ENCODE data around the gene LAMC1.

Gene LAMC1

GRCh38 chr1:183106166-183106565 lies 82.9 kb downstream of the LAMC1 start:
- DNase-seq (ENCODE audit: insufficient read length, low spot score), result no peak
- TF ChIP-seq POLR2AphosphoS5 (IDR thresholded peaks at IDR 0.05; ENCODE audit: low read depth, low read length), result no peak
- no peak for FAIRE-seq

DNA sequence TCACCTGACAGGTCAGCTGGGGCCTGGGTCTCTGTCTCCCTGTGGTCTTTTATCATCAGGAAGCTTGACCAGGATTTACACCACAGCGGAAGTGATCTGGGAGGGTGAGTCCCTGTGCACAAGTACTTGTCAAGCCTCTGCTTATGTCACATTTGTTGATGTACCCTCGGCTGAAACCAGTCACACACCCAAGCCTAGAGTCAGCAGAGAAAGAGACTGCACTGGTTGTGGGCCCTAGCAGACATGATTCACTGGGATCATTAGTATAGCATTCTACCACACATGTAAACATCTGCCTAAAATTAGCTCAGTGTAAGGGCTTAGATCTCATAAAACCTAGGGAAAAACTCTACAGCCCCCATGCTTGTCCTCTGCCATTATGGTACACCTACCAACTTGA lies 83.5 kb downstream of the LAMC1 start:
- DNase-seq (ENCODE audit: insufficient read length, low spot score) (no peak), FAIRE-seq (no peak)
- TF ChIP-seq SPI1 (IDR thresholded peaks at IDR 0.05; ENCODE audit: low read depth, low read length), result no peak
- TF ChIP-seq POU2F2 (IDR thresholded peaks at IDR 0.05; ENCODE audit: low read depth, low read length), result no peak
- TF ChIP-seq PAX5 (IDR thresholded peaks at IDR 0.05; ENCODE audit: insufficient read depth, low read length, severe bottlenecking), result no peak
- TF ChIP-seq POLR2A (IDR thresholded peaks at IDR 0.05; ENCODE audit: low read depth, low read length), result no peak
- TF ChIP-seq TAF1 (IDR thresholded peaks at IDR 0.05; ENCODE audit: low read depth, low read length), result no peak
- no peak for TF ChIP-seq POLR2AphosphoS5 (IDR thresholded peaks at IDR 0.05; ENCODE audit: low read depth, low read length)

DNA sequence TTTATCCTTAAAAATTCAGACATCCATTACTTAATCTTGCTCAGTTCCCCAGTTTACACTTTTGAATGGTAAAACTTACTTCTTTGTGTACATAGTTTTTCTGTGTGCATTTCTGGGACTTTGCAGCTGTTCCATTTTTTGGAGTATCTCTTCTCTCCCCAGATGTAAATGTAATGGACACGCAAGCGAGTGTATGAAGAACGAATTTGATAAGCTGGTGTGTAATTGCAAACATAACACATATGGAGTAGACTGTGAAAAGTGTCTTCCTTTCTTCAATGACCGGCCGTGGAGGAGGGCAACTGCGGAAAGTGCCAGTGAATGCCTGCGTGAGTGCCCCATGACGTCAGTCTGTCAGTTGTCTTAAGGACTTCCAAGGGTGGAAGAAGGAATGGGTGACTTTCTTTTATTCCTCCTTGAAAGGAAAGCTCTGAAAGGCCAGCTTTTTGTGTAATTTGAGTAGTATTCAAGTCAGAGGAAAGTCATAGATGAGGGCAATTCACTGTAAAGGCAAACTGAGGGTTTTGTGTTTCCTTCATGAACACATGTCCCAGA lies 87.2 kb downstream of the LAMC1 start:
- no peak for DNase-seq (ENCODE audit: insufficient read length, low spot score)
- TF ChIP-seq POLR2A (IDR thresholded peaks at IDR 0.05; ENCODE audit: low read depth, low read length) (no peak), POU2F2 (IDR thresholded peaks at IDR 0.05; ENCODE audit: low read depth, low read length) (no peak), POLR2AphosphoS5 (IDR thresholded peaks at IDR 0.05; ENCODE audit: low read depth, low read length) (no peak), SPI1 (IDR thresholded peaks at IDR 0.05; ENCODE audit: low read depth, low read length) (no peak), PAX5 (IDR thresholded peaks at IDR 0.05; ENCODE audit: insufficient read depth, low read length, severe bottlenecking) (no peak), TAF1 (IDR thresholded peaks at IDR 0.05; ENCODE audit: low read depth, low read length) (no peak)
- FAIRE-seq, result no peak

DNA sequence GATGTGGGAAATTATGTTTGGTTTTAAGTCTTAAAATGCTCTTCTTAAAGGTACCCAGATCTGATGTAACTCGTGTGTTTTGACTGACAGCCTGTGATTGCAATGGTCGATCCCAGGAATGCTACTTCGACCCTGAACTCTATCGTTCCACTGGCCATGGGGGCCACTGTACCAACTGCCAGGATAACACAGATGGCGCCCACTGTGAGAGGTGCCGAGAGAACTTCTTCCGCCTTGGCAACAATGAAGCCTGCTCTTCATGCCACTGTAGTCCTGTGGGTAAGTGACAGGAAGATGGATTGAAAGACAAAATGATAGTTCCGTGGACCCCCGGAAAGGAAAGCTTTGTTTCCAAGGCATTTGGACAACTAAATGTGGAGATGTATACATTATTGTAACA lies 91.2 kb downstream of the LAMC1 start:
- DNase-seq (ENCODE audit: insufficient read length, low spot score), result no peak
- no peak for TF ChIP-seq POLR2AphosphoS5 (IDR thresholded peaks at IDR 0.05; ENCODE audit: low read depth, low read length)
- no peak for FAIRE-seq

GRCh38 chr1:183116416-183116815 lies 93.2 kb downstream of the LAMC1 start:
- TF ChIP-seq POLR2AphosphoS5 (IDR thresholded peaks at IDR 0.05; ENCODE audit: low read depth, low read length), result no peak
- no peak for TF ChIP-seq POU2F2 (IDR thresholded peaks at IDR 0.05; ENCODE audit: low read depth, low read length)
- TF ChIP-seq PAX5 (IDR thresholded peaks at IDR 0.05; ENCODE audit: insufficient read depth, low read length, severe bottlenecking), result no peak
- FAIRE-seq (no peak), DNase-seq (ENCODE audit: insufficient read length, low spot score) (no peak)

DNA sequence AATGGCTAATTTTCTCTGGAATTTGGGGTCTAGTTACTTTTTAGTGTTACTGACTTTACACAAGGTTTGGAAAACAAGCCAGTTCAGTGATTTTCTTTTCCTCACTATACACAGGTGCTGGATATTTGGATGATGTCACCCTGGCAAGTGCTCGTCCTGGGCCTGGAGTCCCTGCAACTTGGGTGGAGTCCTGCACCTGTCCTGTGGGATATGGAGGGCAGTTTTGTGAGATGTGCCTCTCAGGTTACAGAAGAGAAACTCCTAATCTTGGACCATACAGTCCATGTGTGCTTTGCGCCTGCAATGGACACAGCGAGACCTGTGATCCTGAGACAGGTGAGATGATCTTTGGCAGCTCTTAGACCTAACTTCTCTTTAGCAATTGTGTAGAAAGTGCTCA lies 98.4 kb downstream of the LAMC1 start:
- no peak for DNase-seq (ENCODE audit: insufficient read length, low spot score)
- no peak for TF ChIP-seq POU2F2 (IDR thresholded peaks at IDR 0.05; ENCODE audit: low read depth, low read length)
- no peak for TF ChIP-seq POLR2AphosphoS5 (IDR thresholded peaks at IDR 0.05; ENCODE audit: low read depth, low read length)
- no peak for TF ChIP-seq SPI1 (IDR thresholded peaks at IDR 0.05; ENCODE audit: low read depth, low read length)
- no peak for TF ChIP-seq TAF1 (IDR thresholded peaks at IDR 0.05; ENCODE audit: low read depth, low read length)
- no peak for TF ChIP-seq PAX5 (IDR thresholded peaks at IDR 0.05; ENCODE audit: insufficient read depth, low read length, severe bottlenecking)
- no peak for TF ChIP-seq POLR2A (IDR thresholded peaks at IDR 0.05; ENCODE audit: low read depth, low read length)
- FAIRE-seq, result no peak

DNA sequence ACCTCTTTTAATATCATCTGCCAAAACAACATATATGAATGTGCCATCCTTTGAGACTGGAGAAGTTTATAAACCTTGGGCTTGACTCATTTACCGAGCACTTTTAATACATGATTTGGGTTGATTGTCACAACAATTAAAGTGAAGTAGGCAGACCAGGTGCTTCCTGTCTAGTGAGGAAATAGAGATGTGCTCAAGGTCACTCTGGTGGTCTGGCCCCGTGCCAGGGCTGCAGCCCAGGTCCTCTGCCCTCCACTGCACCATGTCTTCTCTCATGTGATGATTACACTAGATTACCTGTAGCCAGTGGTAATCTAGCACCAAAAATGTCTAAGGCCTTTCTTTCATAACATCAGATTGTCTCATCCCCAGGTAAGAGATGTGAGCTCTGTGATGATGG lies 101.0 kb downstream of the LAMC1 start:
- no peak for TF ChIP-seq POLR2AphosphoS5 (IDR thresholded peaks at IDR 0.05; ENCODE audit: low read depth, low read length)
- TF ChIP-seq POLR2A (IDR thresholded peaks at IDR 0.05; ENCODE audit: low read depth, low read length), result no peak
- TF ChIP-seq PAX5 (IDR thresholded peaks at IDR 0.05; ENCODE audit: insufficient read depth, low read length, severe bottlenecking), result no peak
- no peak for TF ChIP-seq TAF1 (IDR thresholded peaks at IDR 0.05; ENCODE audit: low read depth, low read length)
- no peak for TF ChIP-seq POU2F2 (IDR thresholded peaks at IDR 0.05; ENCODE audit: low read depth, low read length)
- no peak for TF ChIP-seq SPI1 (IDR thresholded peaks at IDR 0.05; ENCODE audit: low read depth, low read length)
- no peak for FAIRE-seq
- DNase-seq (ENCODE audit: insufficient read length, low spot score), result no peak

DNA sequence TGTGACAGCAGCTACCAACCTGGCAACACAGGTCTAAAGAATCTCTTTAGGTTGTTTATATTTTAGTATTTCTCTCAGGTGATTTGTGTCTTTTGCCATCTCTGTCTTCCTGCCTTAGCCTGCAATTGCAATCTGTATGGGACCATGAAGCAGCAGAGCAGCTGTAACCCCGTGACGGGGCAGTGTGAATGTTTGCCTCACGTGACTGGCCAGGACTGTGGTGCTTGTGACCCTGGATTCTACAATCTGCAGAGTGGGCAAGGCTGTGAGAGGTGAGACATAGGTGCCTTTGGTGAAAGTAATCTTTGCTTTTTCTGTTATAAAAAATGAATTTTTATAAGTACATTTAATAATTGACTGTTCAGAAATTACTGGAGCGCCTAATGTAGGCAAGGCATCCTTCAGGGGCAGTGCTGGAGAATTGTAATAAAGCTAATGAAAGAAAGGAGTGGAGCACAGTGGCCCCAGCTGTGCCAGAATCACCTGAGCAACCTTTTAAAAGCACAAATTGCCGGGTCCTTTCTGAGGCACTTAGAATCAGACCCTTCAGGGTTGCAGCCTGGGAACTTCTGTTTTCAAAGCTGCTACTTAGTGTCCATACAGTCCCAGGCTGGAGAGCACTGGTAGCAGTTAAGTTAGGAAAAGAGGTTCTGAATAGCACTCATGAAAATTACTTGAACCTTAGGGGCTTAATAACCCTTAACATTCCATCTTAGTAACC lies 102.2 kb downstream of the LAMC1 start:
- DNase-seq (ENCODE audit: insufficient read length, low spot score) (no peak), FAIRE-seq (no peak)
- TF ChIP-seq SPI1 (IDR thresholded peaks at IDR 0.05; ENCODE audit: low read depth, low read length) (no peak), POLR2A (IDR thresholded peaks at IDR 0.05; ENCODE audit: low read depth, low read length) (no peak), POLR2AphosphoS5 (IDR thresholded peaks at IDR 0.05; ENCODE audit: low read depth, low read length) (no peak), TAF1 (IDR thresholded peaks at IDR 0.05; ENCODE audit: low read depth, low read length) (no peak), POU2F2 (IDR thresholded peaks at IDR 0.05; ENCODE audit: low read depth, low read length) (no peak), PAX5 (IDR thresholded peaks at IDR 0.05; ENCODE audit: insufficient read depth, low read length, severe bottlenecking) (no peak)

DNA sequence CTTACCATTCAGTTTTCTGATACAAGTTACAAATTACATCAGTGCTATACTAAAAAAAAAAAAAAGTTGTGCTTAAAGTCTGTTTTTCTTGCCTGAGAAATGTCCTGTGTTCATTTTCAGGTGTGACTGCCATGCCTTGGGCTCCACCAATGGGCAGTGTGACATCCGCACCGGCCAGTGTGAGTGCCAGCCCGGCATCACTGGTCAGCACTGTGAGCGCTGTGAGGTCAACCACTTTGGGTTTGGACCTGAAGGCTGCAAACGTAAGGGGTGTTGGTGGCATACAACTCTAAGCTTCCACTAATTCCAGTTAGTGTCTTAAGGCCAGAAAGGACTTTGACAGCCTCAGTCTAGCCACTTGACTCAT lies 102.8 kb downstream of the LAMC1 start:
- no peak for FAIRE-seq
- TF ChIP-seq PAX5 (IDR thresholded peaks at IDR 0.05; ENCODE audit: insufficient read depth, low read length, severe bottlenecking) (no peak), TAF1 (IDR thresholded peaks at IDR 0.05; ENCODE audit: low read depth, low read length) (no peak)

GRCh38 chr1:183126528-183126927 lies 103.3 kb downstream of the LAMC1 start:
- FAIRE-seq (no peak), DNase-seq (ENCODE audit: insufficient read length, low spot score) (no peak)

More for the DNA sequence above, 102.8 kb downstream of the LAMC1 start:
- DNase-seq (ENCODE audit: insufficient read length, low spot score), result no peak

More at GRCh38 chr1:183126528-183126927, 103.3 kb downstream of the LAMC1 start:
- TF ChIP-seq TAF1 (IDR thresholded peaks at IDR 0.05; ENCODE audit: low read depth, low read length) (no peak), POLR2A (IDR thresholded peaks at IDR 0.05; ENCODE audit: low read depth, low read length) (no peak), PAX5 (IDR thresholded peaks at IDR 0.05; ENCODE audit: insufficient read depth, low read length, severe bottlenecking) (no peak), POLR2AphosphoS5 (IDR thresholded peaks at IDR 0.05; ENCODE audit: low read depth, low read length) (no peak), POU2F2 (IDR thresholded peaks at IDR 0.05; ENCODE audit: low read depth, low read length) (no peak)
